Skin of body (tissue), 2 donors: ENCODE data around the gene LOXL3. TPM values are rescaled to one million over a fixed set of nuclear protein-coding genes. Genes with fewer than 3 reads are reported as not detected.
"Not testable (repeated sequence)": the region's sequence is repeated elsewhere in the genome, so short reads cannot be mapped to it uniquely, and the experiment has no call there.

Experiments
- DNase-seq: peaks from one replicate; lab custom pipeline; 2025; lab: John Stamatoyannopoulos, UW
- total RNA-seq: library from RNA; depleted of rRNA; stranded (reverse); fragments of >200 nt; gene quantifications from one replicate; pipeline ENCODE4 v1.2.3, GENCODE V29; 2014

Gene LOXL3
- total RNA-seq, 1 donor from 2014 or later = 3.7 TPM

- no peak for DNase-seq
Observed at GRCh38 chr2:74493546-74493945, 60.2 kb downstream of the LOXL3 start.

DNA sequence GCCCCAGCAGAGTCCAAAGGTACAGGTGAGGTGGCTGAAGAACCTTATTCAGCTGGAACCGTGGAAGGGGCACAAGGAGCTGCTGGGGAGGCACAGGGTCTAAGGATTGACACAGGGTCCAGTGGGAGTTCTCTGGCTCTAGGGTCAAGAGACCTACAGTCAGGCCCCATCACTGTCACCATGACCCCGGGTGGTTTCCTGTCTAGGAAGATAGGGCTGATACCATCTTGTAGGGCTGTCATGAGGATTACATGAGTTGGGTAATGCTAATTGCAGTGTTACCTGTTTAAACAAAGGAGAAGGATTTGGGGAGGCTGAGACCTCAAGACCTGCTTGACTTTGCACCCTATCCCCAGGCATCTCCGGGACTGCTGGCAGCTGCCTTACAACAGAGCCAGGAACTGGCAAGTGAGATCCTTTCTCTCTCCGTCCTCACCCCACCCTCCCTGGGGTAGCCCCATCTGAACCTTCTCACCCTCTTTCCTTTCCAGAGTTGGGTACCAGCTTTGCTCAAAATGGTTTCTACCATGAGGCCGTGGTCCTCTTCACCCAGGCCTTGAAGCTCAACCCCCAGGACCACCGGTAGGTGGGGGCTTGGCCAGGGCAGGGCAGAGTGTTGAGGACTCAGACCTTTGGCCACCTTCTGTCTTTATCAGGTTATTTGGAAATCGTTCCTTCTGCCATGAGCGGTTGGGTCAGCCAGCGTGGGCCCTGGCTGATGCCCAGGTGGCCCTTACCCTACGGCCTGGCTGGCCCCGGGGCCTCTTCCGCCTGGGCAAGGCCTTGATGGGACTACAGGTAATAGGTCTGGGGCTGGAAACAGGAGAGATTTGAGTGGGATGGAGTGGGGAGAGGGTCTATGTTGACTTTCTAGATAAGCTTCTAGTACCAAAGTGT is 61.8 kb downstream of the LOXL3 start:
- DNase-seq = no peak

DNA sequence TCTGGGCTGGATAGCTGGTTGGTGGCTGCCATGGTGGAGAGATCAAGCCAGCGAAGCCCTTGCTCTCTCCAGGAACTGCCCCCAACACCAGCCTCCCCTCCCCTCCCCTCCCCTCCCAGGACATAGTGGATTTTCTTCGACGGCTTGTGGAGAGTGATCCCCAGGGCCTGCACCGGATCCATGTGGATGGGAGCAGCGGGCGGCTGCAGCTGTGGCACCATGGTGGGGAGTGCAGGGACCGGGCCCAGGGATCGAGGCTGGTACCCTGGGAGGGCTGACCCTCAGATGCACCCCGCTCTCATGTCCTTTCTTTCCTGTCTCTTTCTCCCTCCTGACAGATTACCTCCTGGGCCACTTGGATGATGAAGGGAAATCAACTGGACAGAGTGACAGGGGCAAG is 63.8 kb downstream of the LOXL3 start:
- DNase-seq = no peak

- DNase-seq = no peak
Observed at GRCh38 chr2:74488643-74489481, 64.9 kb downstream of the LOXL3 start.

DNA sequence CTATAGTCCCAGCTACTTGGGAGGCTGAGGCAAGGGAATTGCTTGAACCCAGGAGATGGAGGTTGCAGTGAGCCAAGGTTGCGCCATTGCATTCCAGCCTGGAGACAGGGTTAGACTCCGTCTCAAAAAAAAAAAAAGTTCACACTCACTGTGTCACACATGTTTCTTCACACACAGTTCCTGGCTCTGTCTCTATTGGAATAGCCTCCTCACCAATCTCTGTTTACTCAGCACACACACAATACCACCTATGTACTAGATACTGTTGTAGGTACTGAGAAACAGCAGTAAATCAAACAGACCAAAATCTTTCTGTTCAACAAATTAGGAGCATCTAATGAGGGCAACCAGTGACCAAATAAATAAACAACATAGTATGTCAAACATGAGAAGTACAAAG is 67.6 kb downstream of the LOXL3 start:
- no peak for DNase-seq

GRCh38 chr2:74483675-74484164 is 70.0 kb downstream of the LOXL3 start:
- not testable (repeated sequence) for DNase-seq

DNA sequence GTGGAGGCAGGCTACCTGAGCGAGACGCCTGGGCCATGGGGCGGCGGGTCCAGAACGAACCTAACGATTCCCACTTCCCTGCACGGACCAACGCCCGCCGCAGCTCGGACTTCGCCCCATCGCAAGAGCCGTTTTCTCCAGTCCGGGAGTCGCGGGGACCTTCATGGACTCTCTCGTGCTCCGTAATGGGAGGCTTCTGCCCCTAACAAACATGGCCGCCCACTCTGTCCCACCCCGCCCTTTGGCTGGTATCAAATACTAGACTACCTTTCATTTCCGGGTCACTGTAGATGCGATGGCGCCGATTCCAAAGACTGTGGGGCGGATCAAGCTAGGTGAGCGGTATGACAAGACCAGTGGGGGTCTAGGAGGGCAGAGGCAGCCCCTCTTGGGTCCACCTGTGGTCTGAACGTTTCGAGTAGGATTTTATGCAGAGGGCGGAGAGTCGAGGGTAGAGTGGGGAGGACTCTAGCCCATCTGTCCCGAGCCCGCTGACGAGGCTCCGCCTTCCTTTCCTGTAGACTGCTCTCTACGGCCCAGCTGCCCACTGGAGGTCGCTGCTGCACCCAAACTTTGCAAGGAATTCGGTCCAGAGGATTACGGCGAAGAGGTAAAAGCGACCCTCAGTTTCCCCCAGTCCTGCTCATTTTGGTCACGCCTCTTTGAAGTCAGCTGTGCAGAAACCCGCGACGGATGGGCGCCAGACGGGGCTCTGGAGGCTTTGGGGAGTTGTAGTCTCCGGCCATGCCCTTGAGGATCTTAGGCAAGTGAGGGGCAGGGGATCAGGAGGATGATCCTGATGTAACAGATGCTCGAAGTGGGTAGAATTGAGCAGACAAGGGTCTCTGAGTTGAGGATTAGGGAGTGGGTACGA is 70.7 kb downstream of the LOXL3 start, which contains the start of the genes CCDC142 and TTC31:
TSS of gene CCDC142 (minus strand) at position 198 of the 874 bp plus-strand sequence. CDS start at position 37, 161 bp downstream.
TSS of gene TTC31 (plus strand) at position 281 of the 874 bp plus-strand sequence. CDS start at position 296, 15 bp downstream.
- peak; percentile 96 for DNase-seq

Other genes starting within 250 kb of the LOXL3 start
- 2.1 TPM for gene SLC4A5, start 210.5 kb downstream of the LOXL3 start, total RNA-seq
- gene DCTN1, start 173.6 kb downstream of the LOXL3 start, total RNA-seq = 59.2 TPM
- gene C2orf81, start 132.3 kb downstream of the LOXL3 start, total RNA-seq = 0.30 TPM
- gene WDR54, start 132.2 kb downstream of the LOXL3 start, total RNA-seq = 5.7 TPM
- gene RTKN, start 112.0 kb downstream of the LOXL3 start, total RNA-seq = 25.7 TPM
- 6.8 TPM for gene INO80B, start 98.9 kb downstream of the LOXL3 start, total RNA-seq
- 20.1 TPM for gene WBP1, start 95.5 kb downstream of the LOXL3 start, total RNA-seq
- gene MOGS, start 88.6 kb downstream of the LOXL3 start, total RNA-seq = 28.7 TPM
- gene MRPL53, start 81.3 kb downstream of the LOXL3 start, total RNA-seq = 17.8 TPM
- gene CCDC142, start 70.9 kb downstream of the LOXL3 start, total RNA-seq = 17.5 TPM
- gene TTC31, start 70.9 kb downstream of the LOXL3 start, total RNA-seq = 10.5 TPM
- 0.20 TPM for gene LBX2, start 54.3 kb downstream of the LOXL3 start, total RNA-seq
- gene PCGF1, start 46.2 kb downstream of the LOXL3 start, total RNA-seq = 8.1 TPM
- gene TLX2, start 39.5 kb downstream of the LOXL3 start, total RNA-seq = not detected
- 0.59 TPM for gene DQX1, start 27.7 kb downstream of the LOXL3 start, total RNA-seq
- 55.4 TPM for gene AUP1, start 24.2 kb downstream of the LOXL3 start, total RNA-seq
- gene HTRA2, start 24.0 kb downstream of the LOXL3 start, total RNA-seq = 18.1 TPM
- gene DOK1, start 778 bp upstream of the LOXL3 start, total RNA-seq = 6.2 TPM
- gene M1AP, start 94.4 kb upstream of the LOXL3 start, total RNA-seq = 0.99 TPM
- 3.2 TPM for gene SEMA4F, start 100.3 kb upstream of the LOXL3 start, total RNA-seq